CD14-positive monocyte (primary cell): ENCODE results near the gene TBX10. TPM values are rescaled to one million over a fixed set of nuclear protein-coding genes. Genes with fewer than 3 reads are reported as not detected.

Source experiments
- DNase-seq, 3 donors: peaks; one replicate each; pipeline ENCODE4 v3.0.0-alpha.2; 2011 to 2022
- H2AFZ ChIP-seq: 2 replicates; pipeline ENCODE4 v1.6.0; 2012; ENCODE audit warnings: mild to moderate bottlenecking, low read depth, low read length, inconsistent platforms; ENCODE audit not compliant: insufficient read depth, poor library complexity, severe bottlenecking
- H3K27ac ChIP-seq, 2 donors: 1 replicate in 1 of 2; 2 replicates in 1 of 2; pipeline ENCODE4 v1.5.1; 2012 to 2013; ENCODE audit warnings: low read length in 2 of 2, control low read depth in 1 of 2, inconsistent platforms in 1 of 2, low read depth in 1 of 2, mild to moderate bottlenecking in 1 of 2
- H3K27me3 ChIP-seq, 2 donors: one replicate each; pipeline versions ENCODE4 v1.6.0 to v1.6.1; 2011 to 2013; ENCODE audit warnings: low read length in 2 of 2; ENCODE audit not compliant: control insufficient read depth in 2 of 2, insufficient read depth in 2 of 2
- H3K36me3 ChIP-seq, 2 donors: replicated peaks in 1 of 2; 1 replicate in 1 of 2; 2 replicates in 1 of 2; pipeline versions ENCODE4 v1.5.1 to v1.6.1; 2012 to 2013; ENCODE audit warnings: low read length in 2 of 2, control low read depth in 1 of 2, inconsistent platforms in 1 of 2, mild to moderate bottlenecking in 1 of 2; ENCODE audit not compliant: insufficient read depth in 2 of 2, control insufficient read depth in 1 of 2
- H3K4me1 ChIP-seq, 2 donors: 1 replicate in 1 of 2; 2 replicates in 1 of 2; pipeline versions ENCODE4 v1.5.1 to v1.6.1; 2012 to 2013; ENCODE audit warnings: low read length in 2 of 2, control low read depth in 1 of 2, inconsistent platforms in 1 of 2, mild to moderate bottlenecking in 1 of 2, moderate library complexity in 1 of 2; ENCODE audit not compliant: insufficient read depth in 2 of 2, control insufficient read depth in 1 of 2
- H3K4me2 ChIP-seq: replicated peaks from 2 replicates; pipeline ENCODE3; 2012; ENCODE audit warnings: low read length, moderate library complexity, mild to moderate bottlenecking; ENCODE audit not compliant: poor library complexity, severe bottlenecking; ENCODE audit errors: extremely low read depth
- H3K4me3 ChIP-seq, 3 experiments: fragments of 200-600 bp in 1 of 3; sonication (generic) in 1 of 3; replicated peaks in 1 of 3; 1 replicate in 2 of 3; 2 replicates in 1 of 3; pipeline ENCODE4 v1.5.1; 2011 to 2013; ENCODE audit warnings: low read length in 3 of 3, mild to moderate bottlenecking in 3 of 3, control low read depth in 2 of 3, low read depth in 2 of 3, inconsistent platforms in 1 of 3, moderate library complexity in 1 of 3
- H3K79me2 ChIP-seq: 2 replicates; pipeline ENCODE4 v1.6.0; 2012; ENCODE audit warnings: mild to moderate bottlenecking, control low read depth, inconsistent platforms, low read length, moderate library complexity; ENCODE audit not compliant: insufficient read depth
- H3K9ac ChIP-seq: 2 replicates; pipeline ENCODE4 v1.6.0; 2017; ENCODE audit warnings: low read length, mild to moderate bottlenecking; ENCODE audit not compliant: insufficient read depth, poor library complexity, severe bottlenecking
- H3K9me3 ChIP-seq, 2 donors: replicated peaks in 1 of 2; 1 replicate in 1 of 2; 2 replicates in 1 of 2; pipeline versions ENCODE4 v1.5.1 to v1.6.1; 2012 to 2013; ENCODE audit warnings: low read length in 2 of 2, control low read depth in 1 of 2; ENCODE audit not compliant: control insufficient read depth in 1 of 2, insufficient read depth in 1 of 2
- H4K20me1 ChIP-seq: 2 replicates; pipeline ENCODE4 v1.6.0; 2012; ENCODE audit warnings: mild to moderate bottlenecking, low read length, control low read depth, moderate library complexity; ENCODE audit not compliant: insufficient read depth
- H3K27ac Mint-ChIP-seq, 7 donors: one replicate each; pipeline ENCODE4 v1.8.0; 2020; ENCODE audit warnings: mild to moderate bottlenecking in 7 of 7, mixed read lengths in 7 of 7, moderate library complexity in 6 of 7, inconsistent platforms in 2 of 7
- H3K27me3 Mint-ChIP-seq, 3 donors: one replicate each; pipeline ENCODE4 v1.8.0; 2021 to 2022; ENCODE audit warnings: low read depth in 3 of 3, mild to moderate bottlenecking in 3 of 3, mixed read lengths in 3 of 3, moderate library complexity in 3 of 3, inconsistent platforms in 1 of 3
- H3K36me3 Mint-ChIP-seq, 2 donors: one replicate each; pipeline ENCODE4 v1.8.0; 2020; ENCODE audit warnings: mixed read lengths in 2 of 2, inconsistent platforms in 1 of 2, mild to moderate bottlenecking in 1 of 2
- H3K4me1 Mint-ChIP-seq: one replicate; pipeline ENCODE4 v1.8.0; 2020; ENCODE audit warnings: mild to moderate bottlenecking, mixed read lengths
- H3K4me3 Mint-ChIP-seq, 2 donors: one replicate each; pipeline ENCODE4 v1.8.0; 2020; ENCODE audit warnings: mild to moderate bottlenecking in 2 of 2, mixed read lengths in 2 of 2, moderate library complexity in 1 of 2
- H3K9me3 Mint-ChIP-seq, 7 donors: one replicate each; pipeline ENCODE4 v1.8.0; 2020 to 2022; ENCODE audit warnings: mixed read lengths in 7 of 7, mild to moderate bottlenecking in 6 of 7, moderate library complexity in 6 of 7, inconsistent platforms in 2 of 7
- WGBS: methylation state at CpG from one replicate; pipeline ENCODE4 v1.1.5; 2013; ENCODE audit warnings: missing lambda C conversion rate; ENCODE audit not compliant: insufficient coverage; 5-methylcytosine and 5-hydroxymethylcytosine counted together
- intact Hi-C, 2 donors: fragments of 100-400 bp; cut with micrococcal nuclease; formaldehyde crosslinking; loops; one replicate each; pipeline versions ENCODE4 v1.15.0 to v1.15.1; 2023
- polyA plus RNA-seq, 3 donors: library from polyadenylated mRNA; depleted of rRNA in 1 of 3; unstranded in 2 of 3; stranded (reverse) in 1 of 3; fragments of 300-500 nt in 2 of 3; fragments of >200 nt in 1 of 3; fragmentation: Illumina TruSeq in 2 of 3; gene quantifications; 1 replicate in 2 of 3; 2 replicates in 1 of 3; pipeline ENCODE4 v1.2.3, GENCODE V29; 2012 to 2021
- TF ChIP-seq, protein P1 (sequence below): fragments of 200-600 bp; IDR thresholded peaks from one replicate; pipeline ENCODE4 v1.8.0; 2022; ENCODE audit warnings: antibody characterized with exemption, mild to moderate bottlenecking

Gene TBX10
- polyA plus RNA-seq, 3 donors = not detected

DNA sequence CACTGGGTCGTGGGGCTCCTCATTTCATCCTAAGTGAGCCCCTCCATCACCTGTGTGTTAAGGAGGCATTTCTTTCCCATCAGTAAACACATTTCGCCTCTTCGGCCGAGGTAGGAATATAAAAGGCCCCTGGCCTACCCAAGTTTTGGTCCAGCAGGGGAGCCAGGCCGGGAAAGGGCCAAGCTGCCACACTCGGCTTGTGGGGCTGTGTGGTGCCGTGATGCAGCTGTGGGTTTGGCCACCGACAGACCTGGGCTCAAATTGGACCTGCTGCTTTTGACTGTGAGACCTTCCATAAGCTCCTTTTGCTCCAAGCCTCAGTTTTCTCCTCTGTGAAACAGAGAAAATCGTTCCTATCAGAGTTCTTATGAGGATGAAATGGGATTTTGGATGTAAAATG, 32.1 kb downstream of the TBX10 start:
- Histone ChIP-seq H3K27me3 (no peaks in the 10 kb centered on the region), H3K79me2 (peaks cover 13% of the 10 kb centered on the region), H3K27ac (peak overlapping the region in 1 of 2 donors; percentile 85), H3K9ac (peak overlapping the region; percentile 77), H3K4me3 (peak overlapping the region; percentile 63 to 85 (median 74)), H4K20me1 (no peaks in the 10 kb centered on the region), H3K9me3 (no peaks in the 10 kb centered on the region), H3K36me3 (peaks cover 39 to 43% of the 10 kb centered on the region in 2 donors), H3K4me2 (peak overlapping the region; percentile 85), H2AFZ (peak overlapping the region; percentile 88), H3K4me1 (peaks cover 14 to 20% of the 10 kb centered on the region in 2 donors)
- Mint-ChIP-seq H3K27me3 (peaks cover 2 to 6% (median 3%) of the 10 kb centered on the region in 3 donors), H3K4me3 (peak overlapping the region; percentile 82 to 96), H3K4me1 (peaks cover 11% of the 10 kb centered on the region), H3K27ac (peak overlapping the region in 6 of 7 donors; percentile 78 to 94 (median 82)), H3K9me3 (peaks cover 2 to 5% (median 4%) of the 10 kb centered on the region in 7 donors), H3K36me3 (peaks cover 39 to 41% of the 10 kb centered on the region in 2 donors)
- no peak for DNase-seq
- TF ChIP-seq, protein P1, sequence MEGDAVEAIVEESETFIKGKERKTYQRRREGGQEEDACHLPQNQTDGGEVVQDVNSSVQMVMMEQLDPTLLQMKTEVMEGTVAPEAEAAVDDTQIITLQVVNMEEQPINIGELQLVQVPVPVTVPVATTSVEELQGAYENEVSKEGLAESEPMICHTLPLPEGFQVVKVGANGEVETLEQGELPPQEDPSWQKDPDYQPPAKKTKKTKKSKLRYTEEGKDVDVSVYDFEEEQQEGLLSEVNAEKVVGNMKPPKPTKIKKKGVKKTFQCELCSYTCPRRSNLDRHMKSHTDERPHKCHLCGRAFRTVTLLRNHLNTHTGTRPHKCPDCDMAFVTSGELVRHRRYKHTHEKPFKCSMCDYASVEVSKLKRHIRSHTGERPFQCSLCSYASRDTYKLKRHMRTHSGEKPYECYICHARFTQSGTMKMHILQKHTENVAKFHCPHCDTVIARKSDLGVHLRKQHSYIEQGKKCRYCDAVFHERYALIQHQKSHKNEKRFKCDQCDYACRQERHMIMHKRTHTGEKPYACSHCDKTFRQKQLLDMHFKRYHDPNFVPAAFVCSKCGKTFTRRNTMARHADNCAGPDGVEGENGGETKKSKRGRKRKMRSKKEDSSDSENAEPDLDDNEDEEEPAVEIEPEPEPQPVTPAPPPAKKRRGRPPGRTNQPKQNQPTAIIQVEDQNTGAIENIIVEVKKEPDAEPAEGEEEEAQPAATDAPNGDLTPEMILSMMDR = no peak
- 80% methylated on average over 7 of the region's 9 CpGs for WGBS
- intact Hi-C loops = loop anchor here (5.0 kb wide), 1 partner anchor 35 kb away; no protein-coding TSS in a partner anchor

DNA sequence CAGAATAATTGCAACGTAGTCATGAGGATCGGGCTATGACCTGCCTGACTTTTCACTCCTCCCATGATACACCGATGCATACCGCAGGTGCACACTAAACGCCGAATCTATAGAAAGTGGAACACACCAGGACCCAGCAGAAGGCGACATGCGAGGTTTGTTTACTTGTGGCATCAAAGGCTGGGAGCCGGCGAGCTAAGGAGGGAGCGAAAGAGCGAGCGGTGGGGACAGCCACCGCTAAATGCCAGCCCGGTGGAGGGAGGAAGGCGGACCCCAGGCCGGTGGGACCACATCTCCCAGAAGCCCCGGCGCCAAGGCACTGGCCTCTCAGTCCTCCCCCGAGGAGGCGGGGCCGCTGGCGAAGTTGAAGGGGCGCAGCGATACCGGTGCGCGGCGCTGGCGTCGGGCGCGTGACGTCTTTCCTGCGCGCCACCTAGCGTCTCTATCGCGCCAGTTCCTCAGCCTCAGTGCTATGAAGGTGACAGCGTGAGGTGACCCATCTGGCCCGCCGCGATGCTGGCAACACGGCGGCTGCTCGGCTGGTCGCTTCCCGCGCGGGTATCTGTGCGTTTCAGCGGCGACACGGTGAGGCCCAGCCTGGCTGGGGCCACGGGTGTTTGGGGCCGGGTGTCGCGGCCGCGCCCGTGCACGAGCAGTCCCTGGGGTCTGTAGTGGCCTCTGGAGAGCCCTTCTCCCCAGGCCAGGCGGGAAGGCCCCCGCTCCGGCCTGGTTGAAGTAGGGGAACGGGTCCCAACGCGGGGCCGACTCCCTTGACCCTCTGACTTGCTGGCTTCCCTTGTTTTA, 32.9 kb downstream of the TBX10 start, which contains the start of gene NDUFV1:
Gene NDUFV1, plus strand, starts transcription at position 445 of the 804 bp plus-strand sequence. Its CDS starts 69 bp downstream, at position 514.
- Mint-ChIP-seq H3K27me3 (peaks cover 2 to 8% (median 3%) of the 10 kb centered on the region in 3 donors), H3K9me3 (peaks cover 2 to 6% (median 4%) of the 10 kb centered on the region in 7 donors), H3K27ac (peak within 1 kb of the TSS; percentile 76 to 94 (median 82)), H3K4me1 (peaks cover 11% of the 10 kb centered on the region), H3K4me3 (peak within 1 kb of the TSS; percentile 82 to 96), H3K36me3 (peaks cover 31 to 33% of the 10 kb centered on the region in 2 donors)
- Histone ChIP-seq H3K9me3 (no peaks in the 10 kb centered on the region), H3K27me3 (no peaks in the 10 kb centered on the region), H3K9ac (peak within 1 kb of the TSS; percentile 77), H3K4me1 (peaks cover 14 to 20% of the 10 kb centered on the region in 2 donors), H3K4me2 (peak within 1 kb of the TSS; percentile 85), H4K20me1 (no peaks in the 10 kb centered on the region), H3K79me2 (peaks cover 13% of the 10 kb centered on the region), H3K4me3 (peak within 1 kb of the TSS; percentile 63 to 85 (median 74)), H3K27ac (peak within 1 kb of the TSS; percentile 25 to 85), H2AFZ (peak within 1 kb of the TSS; percentile 88), H3K36me3 (peaks cover 32 to 34% of the 10 kb centered on the region in 2 donors)
- under 1% methylated on average over 69 of the region's 69 CpGs for WGBS
- peak; percentile 87 to 92 (median 90) for DNase-seq
- TF ChIP-seq, protein P1 = peak; percentile 80
- intact Hi-C loops = loop anchor here (5.0 kb wide), 1 partner anchor 34 kb away; no protein-coding TSS in a partner anchor
